ACC112 (cell line): ENCODE measurements around the gene ANKRD28.
"Not testable (repeated sequence)": the region's sequence is repeated elsewhere in the genome, so short reads cannot be mapped to it uniquely, and the experiment has no call there.

Source experiments
- H2AFZ ChIP-seq: fragments of 200-600 bp; sonication (generic); one replicate; pipeline ENCODE4 v1.6.0; 2017; ENCODE audit warnings: antibody characterized with exemption, low read length; ENCODE audit not compliant: unreplicated experiment
- H3K27ac ChIP-seq: fragments of 200-600 bp; sonication (generic); 2 replicates; pipeline ENCODE4 v1.5.1; 2014; ENCODE audit warnings: low read depth, mild to moderate bottlenecking, antibody characterized with exemption, low read length, moderate library complexity
- H3K27me3 ChIP-seq: fragments of 200-600 bp; sonication (generic); 2 replicates; pipeline ENCODE4 v1.6.1; 2014; ENCODE audit warnings: mild to moderate bottlenecking, antibody characterized with exemption, low read length, moderate library complexity, mixed read lengths; ENCODE audit not compliant: insufficient read depth
- H3K36me3 ChIP-seq: fragments of 200-600 bp; sonication (generic); 2 replicates; pipeline ENCODE4 v1.6.1; 2016; ENCODE audit warnings: mild to moderate bottlenecking, antibody characterized with exemption, low read length, moderate library complexity, mixed read lengths; ENCODE audit not compliant: insufficient read depth
- H3K4me1 ChIP-seq: fragments of 200-600 bp; sonication (generic); one replicate; pipeline ENCODE4 v1.6.1; 2016; ENCODE audit warnings: low read length, mixed read lengths; ENCODE audit not compliant: insufficient read depth, unreplicated experiment, control insufficient read depth
- H3K4me3 ChIP-seq: fragments of 200-600 bp; sonication (generic); 2 replicates; pipeline ENCODE4 v1.5.1; 2014; ENCODE audit warnings: mild to moderate bottlenecking, low read depth, low read length
- H3K79me2 ChIP-seq: fragments of 200-600 bp; sonication (generic); one replicate; pipeline ENCODE4 v1.6.0; 2016; ENCODE audit warnings: low read length; ENCODE audit not compliant: control insufficient read depth, unreplicated experiment, insufficient read depth

Gene ANKRD28

GRCh38 chr3:15797642-15798303 lies at the start of gene ANKRD28:
Gene ANKRD28, minus strand, starts transcription at chr3:15797979. Its CDS starts 1,458 bp downstream, at chr3:15796521.
- peaks cover 10% of the 10 kb centered on the region for H3K36me3 ChIP-seq
- H3K79me2 ChIP-seq = peaks cover 76% of the 10 kb centered on the region
- H3K27ac ChIP-seq = peak within 1 kb of the TSS; percentile 98
- H3K27me3 ChIP-seq = no peaks in the 10 kb centered on the region
- H3K4me1 ChIP-seq = peaks cover 36% of the 10 kb centered on the region
- H2AFZ ChIP-seq = no peak within 1 kb of the TSS
- peak within 1 kb of the TSS; percentile 81 for H3K4me3 ChIP-seq

GRCh38 chr3:15847239-15847638 lies 49.5 kb upstream of the ANKRD28 start:
- H3K27ac ChIP-seq = no peak overlapping the region
- H3K4me1 ChIP-seq = no peaks in the 10 kb centered on the region
- H2AFZ ChIP-seq = no peak overlapping the region
- peaks cover 10% of the 10 kb centered on the region; the same call in 1 of the 2 replicates for H3K36me3 ChIP-seq
- H3K79me2 ChIP-seq = peaks cover 22% of the 10 kb centered on the region
- no peak overlapping the region for H3K4me3 ChIP-seq
- H3K27me3 ChIP-seq = no peaks in the 10 kb centered on the region

- Histone ChIP-seq H2AFZ (no peak overlapping the region), H3K4me3 (no peak overlapping the region), H3K27ac (no peak overlapping the region), H3K4me1 (no peaks in the 10 kb centered on the region), H3K36me3 (peaks cover 10% of the 10 kb centered on the region; the same call in 1 of the 2 replicates), H3K79me2 (peaks cover 21% of the 10 kb centered on the region), H3K27me3 (no peaks in the 10 kb centered on the region)
These were observed 48.8 kb upstream of the ANKRD28 start for GRCh38 chr3:15846606-15847005.

- no peaks in the 10 kb centered on the region for H3K4me1 ChIP-seq
- H3K27ac ChIP-seq = no peak overlapping the region
- no peaks in the 10 kb centered on the region for H3K27me3 ChIP-seq
- no peak overlapping the region for H3K4me3 ChIP-seq
- no peak overlapping the region for H2AFZ ChIP-seq
- peaks cover 8% of the 10 kb centered on the region; the same call in 1 of the 2 replicates for H3K36me3 ChIP-seq
- H3K79me2 ChIP-seq = peaks cover 18% of the 10 kb centered on the region
These were observed 47.7 kb upstream of the ANKRD28 start for GRCh38 chr3:15845475-15845874.

- no peaks in the 10 kb centered on the region for H3K4me1 ChIP-seq
- peaks cover 19% of the 10 kb centered on the region for H3K79me2 ChIP-seq
- H3K27me3 ChIP-seq = no peaks in the 10 kb centered on the region
- H3K4me3 ChIP-seq = no peak overlapping the region
- no peak overlapping the region for H2AFZ ChIP-seq
- no peak overlapping the region for H3K27ac ChIP-seq
- peaks cover 9% of the 10 kb centered on the region; the same call in 1 of the 2 replicates for H3K36me3 ChIP-seq
These were observed 47.1 kb upstream of the ANKRD28 start for GRCh38 chr3:15844889-15845288.

- H3K27ac ChIP-seq, H3K36me3 ChIP-seq, H3K27me3 ChIP-seq, H3K4me1 ChIP-seq, H3K4me3 ChIP-seq, H2AFZ ChIP-seq: not testable (repeated sequence)
- H3K79me2 ChIP-seq = peaks cover 24% of the 10 kb centered on the region
These were observed 43.6 kb upstream of the ANKRD28 start for GRCh38 chr3:15841091-15841973.

- peaks cover 27% of the 10 kb centered on the region for H3K79me2 ChIP-seq
These were observed 41.8 kb upstream of the ANKRD28 start for GRCh38 chr3:15839568-15839967.

GRCh38 chr3:15831927-15832326 lies 34.1 kb upstream of the ANKRD28 start:
- Histone ChIP-seq H3K27me3 (no peaks in the 10 kb centered on the region), H3K79me2 (peaks cover 5% of the 10 kb centered on the region), H2AFZ (no peak overlapping the region), H3K4me3 (no peak overlapping the region), H3K4me1 (peaks cover 4% of the 10 kb centered on the region), H3K36me3 (no peaks in the 10 kb centered on the region), H3K27ac (no peak overlapping the region)

More at GRCh38 chr3:15839568-15839967, 41.8 kb upstream of the ANKRD28 start:
- no peak overlapping the region for H3K4me3 ChIP-seq
- H2AFZ ChIP-seq = no peak overlapping the region
- H3K36me3 ChIP-seq = peaks cover 3% of the 10 kb centered on the region; the same call in 1 of the 2 replicates
- H3K27me3 ChIP-seq = no peaks in the 10 kb centered on the region
- no peaks in the 10 kb centered on the region for H3K4me1 ChIP-seq
- H3K27ac ChIP-seq = no peak overlapping the region

GRCh38 chr3:15825016-15825415 lies 27.2 kb upstream of the ANKRD28 start:
- Histone ChIP-seq H3K27me3 (no peaks in the 10 kb centered on the region), H3K4me3 (no peak overlapping the region), H3K27ac (no peak overlapping the region), H3K4me1 (peaks cover 21% of the 10 kb centered on the region), H2AFZ (no peak overlapping the region), H3K79me2 (peaks cover 8% of the 10 kb centered on the region), H3K36me3 (no peaks in the 10 kb centered on the region)

GRCh38 chr3:15823092-15823491 lies 25.3 kb upstream of the ANKRD28 start:
- Histone ChIP-seq H3K36me3 (no peaks in the 10 kb centered on the region), H3K27ac (no peak overlapping the region), H3K4me1 (peaks cover 38% of the 10 kb centered on the region), H3K27me3 (no peaks in the 10 kb centered on the region), H3K4me3 (no peak overlapping the region), H2AFZ (no peak overlapping the region), H3K79me2 (peaks cover 15% of the 10 kb centered on the region)
